HEK293 (cell line): ENCODE results near the gene DLX6.

Experiments
- CTCF ChIP-seq: fragments of 450-650 bp; formaldehyde crosslinking; IDR thresholded peaks from 2 replicates; pipeline ENCODE4 v1.5.1; 2016; ENCODE audit warnings: missing biosample characterization, missing genetic modification characterization
- REPIN1 ChIP-seq: fragments of 450-650 bp; formaldehyde crosslinking; IDR thresholded peaks from 2 replicates; pipeline ENCODE4 v1.5.1; 2017; ENCODE audit warnings: missing biosample characterization, missing genetic modification characterization, low read depth
- ZBTB20 ChIP-seq: fragments of 450-650 bp; formaldehyde crosslinking; IDR thresholded peaks from 2 replicates; pipeline ENCODE4 v1.5.1; 2016; ENCODE audit warnings: missing biosample characterization, missing genetic modification characterization
- ZNF335 ChIP-seq: fragments of 450-650 bp; formaldehyde crosslinking; conservative IDR thresholded peaks from 2 replicates; pipeline ENCODE4 v1.5.1; 2016; ENCODE audit warnings: missing biosample characterization, missing genetic modification characterization
- ZNF488 ChIP-seq: fragments of 450-650 bp; formaldehyde crosslinking; IDR thresholded peaks from 2 replicates; pipeline ENCODE4 v1.5.1; 2016; ENCODE audit warnings: missing biosample characterization, missing genetic modification characterization
- ZNF501 ChIP-seq: fragments of 450-650 bp; formaldehyde crosslinking; IDR thresholded peaks from 2 replicates; pipeline ENCODE4 v1.5.1; 2016; ENCODE audit warnings: missing biosample characterization, missing genetic modification characterization
- ZNF747 ChIP-seq: fragments of 450-650 bp; formaldehyde crosslinking; IDR thresholded peaks from 2 replicates; pipeline ENCODE4 v1.5.1; 2016; ENCODE audit warnings: missing biosample characterization, missing genetic modification characterization
- ZNF776 ChIP-seq: fragments of 450-650 bp; formaldehyde crosslinking; IDR thresholded peaks from 2 replicates; pipeline ENCODE4 v1.5.0; 2017; ENCODE audit warnings: missing biosample characterization, missing genetic modification characterization, borderline replicate concordance

DNA sequence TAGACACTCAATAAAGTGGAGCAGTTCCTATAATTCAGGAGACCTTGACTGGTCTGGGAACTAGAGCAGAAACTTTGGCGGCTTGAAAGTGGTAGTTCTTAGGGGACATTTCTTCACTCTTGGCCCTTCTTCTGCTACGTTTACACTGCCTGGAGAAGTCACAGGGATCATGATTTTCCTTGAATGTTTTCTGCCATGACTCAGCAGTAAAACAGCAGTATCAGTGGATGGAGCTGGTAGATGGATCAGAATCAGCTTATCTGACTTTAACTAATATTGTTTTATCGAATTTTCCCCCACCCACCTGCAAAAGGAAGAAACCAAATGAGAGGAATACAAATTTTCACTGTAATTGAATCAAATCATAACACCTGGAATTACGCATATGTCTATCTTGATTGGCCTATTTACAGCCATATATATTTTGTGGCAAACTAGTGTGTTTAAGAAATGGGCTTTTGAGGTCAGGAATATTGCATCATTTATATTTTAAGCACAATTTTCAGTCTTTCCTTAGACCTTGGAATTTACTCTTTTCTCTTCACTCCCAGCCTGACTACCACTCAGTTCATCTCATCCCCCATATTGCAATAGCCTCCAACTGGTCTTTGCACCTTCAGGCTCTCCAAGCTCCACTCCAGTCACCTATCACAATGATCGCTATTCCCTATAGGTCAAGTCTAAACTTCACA lies 34.2 kb downstream of the DLX6 start:
- TF ChIP-seq ZNF747 (no peak), CTCF (no peak), ZNF488 (tag by site-specific recombination) (no peak), REPIN1 (tag by site-specific recombination) (no peak), ZNF335 (tag by site-specific recombination) (no peak), ZNF776 (tag by site-specific recombination) (no peak), ZBTB20 (no peak), ZNF501 (tag by site-specific recombination) (no peak)
